COLO668 (cell line): ENCODE data around the gene LILRB5.
"Not testable (repeated sequence)": the region's sequence is repeated elsewhere in the genome, so short reads cannot be mapped to it uniquely, and the experiment has no call there.

Experiments
- DNase-seq: peaks from one replicate; lab custom pipeline; 2025; ENCODE audit not compliant: unreplicated experiment; lab: John Stamatoyannopoulos, UW

The LILRB5 gene

DNA sequence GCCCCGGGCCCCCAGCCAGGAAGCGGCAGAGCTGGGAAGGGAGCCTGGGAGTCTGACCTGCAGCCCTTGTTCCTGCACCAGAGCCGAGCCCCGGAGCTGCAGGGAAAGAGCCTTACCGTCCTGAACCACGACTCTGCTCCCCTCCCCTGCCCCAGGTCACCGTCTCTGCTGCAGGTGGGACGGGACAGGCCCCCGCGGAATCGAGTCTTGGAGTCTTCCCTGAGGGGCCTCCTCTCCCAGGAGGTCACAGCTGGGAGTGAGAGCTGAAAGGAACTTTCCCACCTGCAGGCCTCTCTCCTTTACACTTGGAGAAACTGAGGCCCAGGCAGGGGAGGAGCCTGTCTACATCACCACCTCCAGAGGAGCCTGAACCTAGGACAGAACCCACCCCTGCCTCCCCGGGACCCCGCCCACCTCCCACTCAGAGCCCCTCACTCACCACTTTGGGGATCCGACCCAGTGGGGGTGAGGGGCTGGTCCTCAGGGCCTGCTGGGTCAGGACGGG, 20.1 kb upstream of the LILRB5 start:
- DNase-seq: not testable (repeated sequence)

- no peak for DNase-seq
Observed at GRCh38 chr19:54275951-54276350, 18.9 kb upstream of the LILRB5 start.

GRCh38 chr19:54274516-54274915, 17.4 kb upstream of the LILRB5 start:
- DNase-seq: not testable (repeated sequence)

GRCh38 chr19:54273821-54274220, 16.7 kb upstream of the LILRB5 start:
- no peak for DNase-seq

DNA sequence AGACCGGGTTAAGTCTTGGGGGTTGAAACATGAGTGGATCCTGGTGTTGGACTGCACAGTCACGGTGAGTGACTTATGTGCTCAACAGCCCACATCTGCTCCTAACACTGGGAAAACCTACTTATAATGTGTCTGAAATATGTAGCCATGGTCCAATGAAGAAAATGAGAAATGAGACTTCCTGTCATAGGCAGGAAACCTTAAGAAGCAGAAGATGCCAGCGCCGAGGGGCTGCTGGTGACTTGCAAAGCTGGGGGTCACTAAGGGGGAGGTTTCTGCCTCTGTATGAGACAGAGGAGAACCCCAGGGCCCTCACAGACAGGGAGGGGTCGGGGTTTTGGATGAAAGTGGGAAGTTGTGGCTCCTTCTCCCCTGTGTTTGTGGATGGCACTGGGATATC, 15.1 kb upstream of the LILRB5 start:
- not testable (repeated sequence) for DNase-seq

DNA sequence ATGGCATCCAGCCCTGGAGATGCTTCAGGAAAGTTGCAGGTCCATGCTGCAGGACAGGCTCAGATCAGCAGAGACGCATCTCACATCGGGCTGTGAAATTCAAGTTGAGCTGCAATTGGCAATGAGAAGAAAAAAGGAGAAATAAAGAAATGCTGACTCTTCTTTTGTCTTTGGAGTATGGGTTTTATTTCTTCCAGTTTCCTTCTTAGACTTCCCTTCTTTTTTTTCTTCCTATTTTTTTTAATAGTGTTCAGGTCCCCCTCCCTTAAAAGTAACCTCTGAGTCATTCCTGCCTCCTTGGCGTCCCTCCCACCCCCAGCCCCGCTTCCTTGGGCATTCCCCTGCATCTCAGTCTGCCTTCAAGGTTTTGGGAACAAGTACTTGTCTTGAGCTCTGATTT, 14.5 kb upstream of the LILRB5 start:
- DNase-seq: not testable (repeated sequence)

- DNase-seq: no peak
Observed at GRCh38 chr19:54271106-54271505, 14.0 kb upstream of the LILRB5 start.

- DNase-seq: no peak
Observed at GRCh38 chr19:54268936-54269335, 11.9 kb upstream of the LILRB5 start.

DNA sequence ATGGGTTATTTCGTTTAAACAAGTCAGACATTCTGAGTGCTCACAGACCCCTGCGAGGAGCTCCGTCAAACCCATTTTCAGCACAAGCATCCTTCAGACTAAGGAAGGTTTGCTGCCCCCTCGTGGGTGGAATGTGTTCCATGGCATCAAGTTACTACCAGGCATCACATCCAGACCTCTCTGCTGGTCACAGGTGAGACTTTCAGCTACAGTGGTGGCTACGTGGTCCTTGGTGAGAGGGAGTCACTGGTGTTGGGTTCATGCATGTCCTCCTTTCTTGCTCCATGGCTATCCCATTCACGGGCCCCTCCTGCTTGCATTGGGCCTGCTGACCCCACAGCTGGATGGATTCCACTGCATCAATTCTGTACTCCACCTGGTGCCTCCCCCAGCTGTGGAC, 9.1 kb upstream of the LILRB5 start:
- DNase-seq: peak; percentile 64

DNA sequence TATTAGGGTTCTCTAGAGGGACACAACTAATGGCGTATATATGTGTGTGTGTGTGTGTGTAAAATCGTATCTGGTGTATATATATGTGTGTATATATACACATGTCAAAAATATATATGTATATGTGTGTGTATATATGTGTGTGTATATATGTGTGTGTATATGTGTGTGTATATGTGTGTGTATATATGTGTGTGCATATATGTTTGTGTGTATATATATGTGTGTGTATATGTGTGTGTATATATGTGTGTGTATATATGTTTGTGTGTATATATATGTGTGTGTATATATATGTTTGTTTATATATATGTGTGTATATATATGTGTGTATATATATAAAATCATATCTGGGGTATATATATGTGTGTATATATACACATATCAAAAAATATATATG, 5.4 kb upstream of the LILRB5 start:
- no peak for DNase-seq

GRCh38 chr19:54262066-54262465, 5.0 kb upstream of the LILRB5 start:
- no peak for DNase-seq

GRCh38 chr19:54256250-54257115, 590 bp downstream of the LILRB5 start:
- no peak for DNase-seq

DNA sequence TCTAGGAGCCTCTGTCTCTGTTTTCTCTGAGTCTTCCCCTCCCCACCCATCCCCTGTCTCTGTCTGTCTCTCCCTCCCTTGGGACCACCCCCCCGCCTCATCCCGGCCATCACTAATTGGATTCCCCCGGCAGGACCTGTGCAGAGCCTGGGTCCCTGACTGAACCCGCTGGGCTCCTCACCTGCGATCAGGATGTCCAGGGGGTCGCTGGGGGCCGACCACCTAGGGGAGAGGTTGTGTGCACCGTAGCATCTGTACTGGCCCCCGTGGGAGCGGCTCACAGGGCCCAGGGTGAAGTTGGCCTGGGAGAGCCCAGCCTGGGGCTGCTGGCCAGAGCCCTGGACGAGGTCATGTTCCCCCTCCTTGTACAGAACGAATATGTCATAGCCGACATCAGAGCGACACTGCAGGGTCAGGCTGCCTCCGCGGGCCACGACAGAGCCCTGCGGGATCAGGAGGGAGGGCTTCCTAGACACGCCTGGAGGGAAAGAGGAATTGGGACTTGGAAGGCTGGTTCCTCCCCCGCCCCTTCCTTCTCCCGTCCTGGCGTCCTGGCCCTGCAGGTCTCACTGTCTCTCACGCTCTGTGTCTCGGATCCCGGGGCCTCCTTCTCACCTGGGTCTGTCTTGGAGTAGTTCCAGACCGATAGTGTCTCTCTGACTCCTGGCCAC, 1.8 kb downstream of the LILRB5 start:
- no peak for DNase-seq

DNA sequence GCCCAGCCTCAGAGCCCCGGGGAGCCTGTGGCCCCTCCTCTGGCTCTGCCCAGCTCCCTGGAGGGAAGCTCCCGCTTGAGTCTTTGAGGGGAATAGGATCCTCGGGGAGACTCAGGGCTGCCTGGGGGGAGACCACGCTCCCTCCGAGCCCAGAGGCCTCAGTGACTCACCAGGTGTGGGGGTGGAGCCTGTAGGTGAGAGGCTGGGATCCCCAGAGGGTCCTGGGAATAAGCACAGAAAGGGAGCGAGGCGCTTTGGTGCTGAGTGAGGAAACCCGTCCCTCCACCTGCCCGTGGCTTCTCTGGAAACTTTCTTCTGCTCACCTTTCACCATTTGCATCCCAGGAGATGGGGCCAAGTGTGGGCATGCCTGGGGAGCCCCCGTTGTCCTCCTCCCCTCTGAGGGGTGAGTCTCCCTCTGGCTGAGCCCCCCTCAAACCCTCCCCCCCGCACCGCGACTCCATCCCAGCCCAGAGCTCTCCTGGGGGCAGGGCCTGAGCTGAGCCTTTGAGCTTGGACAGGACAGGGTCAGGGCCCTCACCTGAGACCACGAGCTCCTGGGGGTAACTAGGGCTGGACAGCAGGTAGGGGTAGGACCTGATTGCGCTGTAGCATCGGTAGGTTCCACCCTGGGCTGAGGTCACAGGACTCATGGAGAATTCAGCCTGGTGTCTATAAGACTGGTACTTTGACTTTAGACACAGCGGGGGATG, 2.7 kb downstream of the LILRB5 start:
- DNase-seq: no peak

- no peak for DNase-seq
Observed at GRCh38 chr19:54253331-54254194, 3.5 kb downstream of the LILRB5 start.

DNA sequence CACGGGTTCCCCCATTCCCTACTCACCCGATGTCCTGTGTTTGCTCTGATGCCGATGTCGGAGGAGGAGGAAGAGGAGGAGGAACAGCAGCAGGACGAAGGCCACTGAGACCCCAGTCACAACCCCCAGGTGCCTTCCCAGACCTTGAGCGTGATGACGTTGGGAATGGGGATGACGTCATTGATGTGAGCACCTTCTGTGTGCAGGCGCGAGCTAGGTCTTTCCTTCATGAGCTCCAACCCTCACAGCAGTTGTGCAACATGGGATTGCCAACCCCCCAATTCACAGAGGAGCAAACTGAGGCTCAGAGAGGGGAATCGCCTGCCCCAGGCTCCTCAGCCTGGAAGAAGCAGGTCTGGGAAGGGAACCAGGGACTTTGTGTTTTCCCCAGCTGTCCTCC, 4.2 kb downstream of the LILRB5 start:
- no peak for DNase-seq

DNA sequence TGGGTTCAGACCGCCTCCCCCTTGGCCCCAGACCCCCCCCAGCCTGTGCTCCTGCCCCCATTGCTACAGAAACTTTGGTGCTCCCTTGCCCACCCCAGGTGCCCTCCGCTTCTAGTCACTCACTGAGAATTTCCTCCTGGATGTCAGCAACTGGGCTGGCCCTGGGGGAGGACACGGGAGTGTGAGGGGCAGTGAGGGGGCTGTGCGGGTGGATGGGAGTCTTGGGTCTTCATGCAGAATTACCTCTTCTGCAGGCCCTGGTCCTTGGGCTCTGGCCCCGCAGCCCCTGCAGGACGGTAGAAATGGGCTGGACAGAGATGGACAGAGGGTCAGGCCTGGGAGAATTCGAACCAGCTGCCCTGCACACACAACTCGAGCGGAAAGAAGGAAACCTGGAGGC, 4.8 kb downstream of the LILRB5 start:
- DNase-seq: no peak

GRCh38 chr19:54248016-54248601, 9.0 kb downstream of the LILRB5 start:
- DNase-seq: no peak

DNA sequence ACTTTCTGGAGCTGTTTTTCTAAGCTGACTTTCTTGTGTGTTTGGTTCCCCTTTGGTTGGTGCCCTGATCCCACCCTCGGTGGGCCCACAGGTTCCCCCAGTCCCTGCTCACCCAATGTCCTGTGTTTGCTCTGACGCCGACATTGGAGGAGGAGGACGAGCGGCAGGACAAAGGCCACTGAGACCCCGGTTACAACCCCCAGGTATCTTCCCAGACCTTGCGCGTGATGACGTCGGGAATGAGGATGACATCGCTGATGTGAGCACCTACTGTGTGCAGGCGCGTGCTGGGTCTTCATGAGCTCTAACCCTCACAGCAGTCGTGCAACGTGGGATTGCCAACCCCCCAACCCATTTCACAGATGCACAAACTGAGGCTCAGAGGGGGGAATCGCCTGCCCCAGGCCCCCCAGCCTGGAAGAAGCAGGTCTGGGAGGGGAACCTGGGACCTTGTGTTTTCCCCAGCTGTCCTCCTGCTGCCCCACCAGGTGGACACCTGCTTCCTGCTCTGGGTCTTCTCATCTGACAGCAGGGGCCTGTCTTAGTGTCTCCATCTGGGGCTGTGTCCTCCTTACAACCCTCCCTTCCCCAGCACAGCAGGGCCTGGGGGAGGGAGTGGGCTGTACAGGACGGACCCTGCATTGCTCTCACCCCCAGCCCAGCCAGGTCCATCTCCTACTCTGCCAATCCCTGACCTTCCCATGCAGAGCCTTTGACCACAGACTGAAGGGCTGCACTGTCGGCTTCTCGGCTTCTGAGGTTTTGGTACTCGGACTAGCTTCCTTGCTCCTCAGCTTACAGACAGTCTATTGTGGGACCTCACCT, 9.8 kb downstream of the LILRB5 start:
- DNase-seq: no peak
